GM18517 (cell line): ENCODE data around the gene ITPR1.
A peak's percentile ranks its signal among the peaks of the same experiment; 100 is the strongest.

ENCODE experiments used
- ATAC-seq: cut with Tn5 transposase; IDR thresholded peaks from one replicate; pipeline ENCODE4 v1.9.1; 2021; ENCODE audit warnings: mild to moderate bottlenecking, moderate library complexity; ENCODE audit not compliant: unreplicated experiment

ITPR1 gene

DNA sequence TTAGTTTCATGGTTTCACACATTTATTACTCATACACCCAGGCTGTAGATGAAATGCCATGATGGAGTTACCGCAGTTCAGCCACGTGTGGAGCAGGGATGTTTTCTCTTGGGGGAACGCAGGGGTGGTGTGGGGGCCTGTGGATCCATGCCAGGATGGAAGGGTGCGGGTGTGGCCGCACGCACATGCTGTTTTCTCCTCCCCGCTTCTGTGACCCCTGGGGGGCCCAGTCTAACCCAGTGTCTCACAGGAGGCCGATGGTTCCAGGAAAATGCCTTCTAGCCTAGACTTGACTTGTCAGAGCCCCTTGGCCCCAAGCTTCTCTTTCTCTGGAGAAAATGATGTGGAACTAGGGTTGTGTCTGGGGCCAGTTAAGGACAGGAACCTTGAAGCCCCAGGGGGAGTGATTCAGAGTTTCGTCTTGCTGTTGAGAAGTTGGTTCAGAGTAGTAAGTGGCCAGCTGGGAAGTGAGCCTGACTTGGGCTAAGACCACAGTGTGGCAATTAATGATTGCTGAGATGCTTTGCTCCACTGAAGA, 245.7 kb downstream of the ITPR1 start:
- ATAC-seq: no peak

GRCh38 chr3:4739289-4740236, 246.4 kb downstream of the ITPR1 start:
- no peak for ATAC-seq

- ATAC-seq: no peak
Observed at GRCh38 chr3:4740397-4741105, 247.4 kb downstream of the ITPR1 start.

- ATAC-seq: no peak
Observed at GRCh38 chr3:4741106-4741403, 247.9 kb downstream of the ITPR1 start.

DNA sequence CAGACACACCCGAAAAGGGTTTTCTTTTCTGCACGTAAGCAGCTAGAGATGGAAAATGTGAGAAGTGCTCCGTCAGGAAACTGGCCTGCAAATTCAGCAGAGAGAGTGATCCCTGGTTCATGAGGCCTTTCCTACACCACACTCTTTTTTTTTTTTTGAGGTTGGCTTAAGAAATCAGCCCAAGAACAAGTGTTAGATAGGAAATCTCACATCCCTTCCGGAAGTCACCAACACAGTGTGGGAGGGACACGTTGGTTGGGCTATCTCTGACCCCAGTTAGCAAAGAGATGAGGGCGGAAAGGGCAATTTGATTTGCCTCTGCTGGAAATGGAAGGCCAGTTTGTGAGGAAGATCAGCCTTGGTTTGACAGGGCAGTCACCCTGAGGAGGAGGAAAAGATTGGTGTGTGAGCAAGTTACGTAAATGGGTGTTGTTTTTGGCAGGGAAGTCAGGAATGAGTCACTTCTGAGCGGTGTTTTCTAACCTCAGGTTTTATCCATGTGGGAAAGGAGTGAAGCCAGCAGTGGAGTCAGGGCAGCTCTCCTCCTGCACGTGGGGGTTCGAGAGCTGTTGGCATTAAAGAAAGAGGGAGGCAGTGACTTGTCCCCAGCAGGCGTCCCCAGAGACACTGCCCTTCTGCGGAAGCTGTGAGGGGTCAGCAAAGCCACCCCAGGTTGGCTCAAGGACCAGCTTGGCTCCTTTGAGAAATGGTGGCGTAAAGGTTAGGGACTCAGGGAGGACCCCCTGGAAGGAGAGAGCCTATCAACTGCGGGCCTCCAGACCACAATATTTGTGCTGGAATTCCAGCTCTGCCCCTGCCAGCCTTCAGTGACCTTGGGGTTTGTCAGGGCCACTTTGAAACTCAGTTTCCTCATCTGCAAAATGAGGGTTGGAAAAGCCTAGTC, 248.5 kb downstream of the ITPR1 start:
- ATAC-seq: no peak

DNA sequence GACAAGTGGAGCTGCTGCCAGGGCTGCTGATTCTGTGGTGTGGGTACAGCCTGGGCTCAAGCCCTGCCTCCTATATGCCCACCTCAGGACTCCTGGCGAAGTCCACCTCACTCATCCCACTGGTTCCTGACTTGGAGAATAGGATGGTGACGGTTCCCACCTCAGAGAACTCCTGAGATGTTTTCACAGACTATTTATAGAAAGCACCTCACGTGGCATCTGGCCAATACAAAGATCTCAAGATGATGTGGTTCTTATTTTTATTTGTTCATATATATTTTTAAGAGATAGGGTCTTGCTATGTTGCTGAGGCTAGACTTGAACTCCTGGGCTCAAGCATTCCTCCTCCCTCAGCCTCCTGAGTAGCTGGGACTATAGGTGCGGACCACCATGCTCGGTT, 249.2 kb downstream of the ITPR1 start:
- no peak for ATAC-seq

DNA sequence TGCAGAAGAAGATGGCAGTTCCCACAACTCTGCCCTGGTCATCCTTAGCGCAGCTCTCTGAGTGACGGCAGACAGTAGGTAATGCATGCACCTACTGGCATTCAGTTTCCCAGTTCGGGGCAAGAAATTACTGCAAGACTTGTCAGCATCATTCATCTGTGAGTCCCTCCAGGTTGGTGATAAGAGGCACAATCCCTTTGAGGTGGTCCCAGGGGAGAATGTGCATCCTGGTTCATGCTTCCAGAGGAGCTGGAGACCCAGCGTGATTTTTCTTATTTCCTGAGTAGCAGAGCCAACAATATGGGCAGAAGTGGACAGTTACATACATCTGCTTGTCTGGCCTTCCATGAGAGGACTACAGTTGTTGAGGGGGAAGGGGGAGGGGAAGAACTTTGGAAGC, 250.2 kb downstream of the ITPR1 start:
- ATAC-seq: no peak

DNA sequence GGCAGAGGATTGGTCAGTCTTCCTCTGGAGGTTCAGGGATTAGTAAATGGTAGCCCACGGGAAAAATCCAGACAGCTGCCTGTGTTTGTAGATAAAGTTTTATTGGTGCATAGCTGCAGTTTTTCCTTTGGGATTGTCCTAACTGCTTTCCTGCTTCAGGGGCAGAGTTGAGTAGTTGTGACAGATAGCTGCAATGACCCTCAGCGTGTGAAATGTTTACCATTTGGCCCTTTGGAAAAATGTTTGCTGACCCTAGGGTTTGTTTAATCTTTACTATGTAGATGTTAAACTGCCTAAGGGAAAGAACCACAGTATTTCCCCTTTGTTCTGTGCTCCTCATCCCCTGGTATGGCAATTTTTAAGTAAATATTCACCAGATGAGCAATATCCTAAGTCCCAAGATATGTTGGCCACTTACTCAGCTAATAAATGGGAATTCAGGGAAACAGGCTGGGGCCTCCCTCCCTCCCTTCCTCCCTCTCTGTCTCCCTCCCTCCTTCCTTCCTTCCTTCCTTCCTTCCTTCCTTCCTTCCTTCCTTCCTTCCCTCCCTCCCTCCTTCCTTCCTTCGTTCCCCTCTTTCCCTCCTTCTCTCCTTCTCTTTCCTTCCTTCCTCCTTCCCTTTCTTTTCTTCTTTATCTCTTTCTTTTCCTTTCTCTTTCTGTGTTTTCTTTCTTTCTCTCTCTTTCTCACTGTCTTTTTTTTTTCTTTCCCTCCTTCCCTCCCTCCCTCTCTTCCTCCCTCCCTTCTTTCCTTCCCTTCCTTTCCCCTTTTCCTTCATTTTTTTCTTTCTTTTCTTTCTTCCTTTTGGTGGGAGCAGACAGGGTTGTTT, 251.5 kb downstream of the ITPR1 start:
- ATAC-seq: no peak

DNA sequence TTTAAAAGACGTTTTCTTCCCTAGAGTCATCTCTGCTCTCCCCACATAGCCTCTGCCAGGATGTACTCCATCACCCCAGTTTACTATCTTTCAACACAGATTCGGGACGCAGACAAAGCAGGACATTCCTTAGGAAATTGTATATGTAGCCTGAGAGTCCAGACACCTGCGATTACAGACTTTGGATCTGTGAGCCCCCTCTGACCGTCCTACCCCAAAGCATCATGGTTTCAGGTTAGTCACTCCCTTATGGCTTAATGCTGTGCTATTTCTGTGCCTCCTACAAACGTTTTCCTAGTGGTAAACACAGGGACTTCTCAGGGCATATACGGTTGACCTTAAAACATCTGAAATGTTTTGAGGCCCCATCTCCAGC, 252.1 kb downstream of the ITPR1 start:
- no peak for ATAC-seq

DNA sequence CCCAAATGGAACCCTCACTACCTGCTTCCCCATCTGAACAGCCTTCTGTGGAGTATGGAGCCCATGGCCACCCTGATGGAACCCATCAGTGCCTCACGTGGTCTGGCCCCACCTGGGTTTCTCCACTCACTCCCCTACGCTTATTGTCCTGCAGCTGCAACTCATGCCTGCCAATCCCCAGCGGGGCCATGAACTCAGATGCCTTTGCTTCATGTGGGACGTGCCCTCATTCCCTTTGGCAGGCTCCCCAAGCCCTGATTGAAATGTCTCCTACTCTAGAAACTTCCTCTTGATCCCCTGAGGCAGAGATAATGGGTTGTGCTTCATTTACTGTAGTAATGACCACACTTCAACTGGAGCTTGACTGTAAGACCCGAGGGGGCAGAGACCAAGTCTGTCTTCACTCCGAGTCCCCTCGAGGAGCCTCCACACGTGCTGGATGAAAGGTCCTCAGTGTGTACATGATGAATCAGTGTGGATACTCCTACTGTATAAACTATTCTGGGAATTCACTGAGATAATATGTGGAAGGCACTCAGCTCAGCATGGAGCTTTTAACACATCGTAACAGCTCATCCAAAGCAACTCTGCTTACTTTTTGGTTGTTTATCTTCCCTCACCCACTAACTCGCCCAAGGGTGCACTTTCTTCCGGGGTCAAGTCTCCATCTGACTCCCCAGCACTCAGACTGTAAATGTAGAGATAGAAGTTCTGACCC, 253.3 kb downstream of the ITPR1 start:
- ATAC-seq: no peak

DNA sequence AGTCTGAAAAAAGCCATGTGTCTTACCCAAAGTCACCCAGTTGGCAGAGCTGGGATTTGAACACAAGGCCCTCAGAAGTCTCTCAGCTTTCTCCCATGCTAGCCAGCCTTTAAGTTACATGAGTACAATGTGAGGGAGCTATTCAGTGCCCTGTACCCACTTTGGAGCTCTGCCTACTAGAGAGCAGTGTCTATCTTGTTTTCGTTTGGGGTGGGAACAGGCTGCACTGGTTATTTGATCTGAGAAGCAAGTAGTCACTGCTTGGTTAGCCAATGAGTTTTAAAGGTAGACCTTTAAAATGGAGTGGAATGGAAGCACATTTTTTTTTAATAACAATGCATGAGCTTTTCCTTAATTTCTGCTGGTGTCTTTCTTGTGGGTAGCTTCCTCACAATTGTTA, 255.0 kb downstream of the ITPR1 start:
- no peak for ATAC-seq

- ATAC-seq: peak; percentile 49
Observed at GRCh38 chr3:4748701-4749378, 255.7 kb downstream of the ITPR1 start.

GRCh38 chr3:4749567-4750002, 256.4 kb downstream of the ITPR1 start:
- ATAC-seq: peak; percentile 18

DNA sequence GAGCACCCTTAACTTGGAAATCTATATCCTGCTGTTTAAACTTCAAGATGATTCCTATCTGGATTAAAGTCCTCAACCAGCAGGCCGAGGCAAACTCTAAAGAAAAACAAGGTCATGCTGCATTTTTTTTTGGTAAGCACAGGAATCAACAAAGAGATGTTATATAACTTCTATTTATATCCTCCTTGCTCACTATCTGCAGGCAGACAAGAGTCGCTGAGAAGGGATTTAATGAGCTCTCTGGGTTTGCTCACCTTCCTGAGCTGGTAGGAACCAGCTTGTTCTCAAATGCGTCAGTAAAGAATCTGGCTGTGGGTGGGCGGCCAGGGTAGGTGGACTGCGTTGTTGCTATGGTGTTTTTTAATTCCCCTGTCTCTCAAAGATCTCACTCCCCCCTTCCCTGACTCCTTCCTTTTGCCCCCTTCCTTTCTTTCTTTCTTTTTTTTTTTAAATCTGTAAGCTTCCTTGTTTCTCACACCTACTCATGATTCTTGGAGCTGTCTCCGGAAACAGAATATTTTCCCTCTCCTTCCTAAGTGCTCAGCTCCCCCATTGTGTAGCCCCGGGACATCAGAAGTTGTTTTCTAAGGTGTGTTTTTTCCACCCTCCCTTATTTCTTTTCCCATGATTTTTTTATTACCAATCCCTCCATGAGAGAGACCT, 257.3 kb downstream of the ITPR1 start:
- ATAC-seq: no peak

GRCh38 chr3:4751029-4751501, 257.9 kb downstream of the ITPR1 start:
- no peak for ATAC-seq

DNA sequence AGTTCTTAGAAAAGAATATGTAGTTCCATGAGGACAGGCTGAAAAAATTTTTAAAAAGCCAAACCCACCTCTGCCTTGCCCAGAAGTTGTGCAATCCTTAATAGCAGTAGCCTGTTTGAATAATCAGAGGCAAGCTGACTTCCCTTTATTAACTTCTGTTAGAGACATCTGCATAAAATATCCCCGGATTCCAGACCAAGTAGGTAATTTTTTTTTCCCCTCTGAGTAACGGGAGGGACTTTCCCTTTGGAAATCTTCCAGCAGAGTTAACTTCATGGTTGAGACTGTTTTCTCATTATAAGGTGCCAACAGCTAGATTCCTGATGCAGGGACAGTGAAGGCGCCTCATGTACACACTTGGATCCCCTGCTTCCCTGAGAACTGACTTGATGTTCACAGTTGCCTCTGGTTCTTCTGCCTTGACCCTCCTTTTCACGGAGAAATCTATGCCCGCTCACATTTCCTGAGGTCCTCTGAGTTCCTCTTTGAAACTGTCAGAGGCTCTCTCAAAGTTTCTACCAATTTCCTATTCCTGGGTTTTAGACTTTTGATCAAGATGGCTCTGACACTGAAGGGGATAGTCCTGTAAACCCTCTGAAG, 258.5 kb downstream of the ITPR1 start:
- no peak for ATAC-seq

- no peak for ATAC-seq
Observed at GRCh38 chr3:4752201-4753072, 259.3 kb downstream of the ITPR1 start.
